Stimulated activated CD4-positive, alpha-beta T cell treated with anti-CD3 and anti-CD28 coated beads, TNF-alpha, amount 100 ng/mL, for 1 hour (primary cell): ENCODE data around the gene EP400.
"Not testable (repeated sequence)": the region's sequence is repeated elsewhere in the genome, so short reads cannot be mapped to it uniquely, and the experiment has no call there.

ENCODE experiments used
- DNase-seq, 3 donors: peaks; one replicate each; pipeline ENCODE4 v3.0.0-alpha.2; 2020; ENCODE audit warnings: low read depth in 3 of 3, low spot score in 1 of 3

Gene EP400

GRCh38 chr12:131948166-131948712 lies 1.5 kb upstream of the EP400 start:
- DNase-seq = no peak

GRCh38 chr12:131948713-131949430 lies 870 bp upstream of the EP400 start:
- DNase-seq = not testable (repeated sequence)

GRCh38 chr12:131950182-131950913 lies 606 bp downstream of the EP400 start:
- DNase-seq = peak in 1 of 3 donors; percentile 20

GRCh38 chr12:131953810-131954209 lies 4.1 kb downstream of the EP400 start:
- DNase-seq = not testable (repeated sequence)

- DNase-seq = not testable (repeated sequence)
These were observed 4.7 kb downstream of the EP400 start for GRCh38 chr12:131954460-131954859.

- DNase-seq = no peak
These were observed 9.4 kb downstream of the EP400 start for GRCh38 chr12:131959116-131959515.

GRCh38 chr12:131959641-131960589 lies 10.2 kb downstream of the EP400 start:
- DNase-seq = no peak

- DNase-seq = not testable (repeated sequence)
These were observed 11.0 kb downstream of the EP400 start for GRCh38 chr12:131960590-131961325.

- not testable (repeated sequence) for DNase-seq
These were observed 11.6 kb downstream of the EP400 start for GRCh38 chr12:131961328-131961727.

- no peak for DNase-seq
These were observed 12.3 kb downstream of the EP400 start for GRCh38 chr12:131962069-131962468.

GRCh38 chr12:131963381-131963780 lies 13.6 kb downstream of the EP400 start:
- no peak for DNase-seq

GRCh38 chr12:131965073-131965472 lies 15.3 kb downstream of the EP400 start:
- DNase-seq = no peak

- no peak for DNase-seq
These were observed 21.5 kb downstream of the EP400 start for GRCh38 chr12:131971226-131971625.

- DNase-seq = no peak
These were observed 25.5 kb downstream of the EP400 start for GRCh38 chr12:131975228-131975627.

GRCh38 chr12:131979606-131980005 lies 29.9 kb downstream of the EP400 start:
- no peak for DNase-seq

- no peak for DNase-seq
These were observed 30.5 kb downstream of the EP400 start for GRCh38 chr12:131980263-131980662.

- no peak for DNase-seq
These were observed 31.6 kb downstream of the EP400 start for GRCh38 chr12:131981388-131981787.

- no peak for DNase-seq
These were observed 32.3 kb downstream of the EP400 start for GRCh38 chr12:131982041-131982440.

- no peak for DNase-seq
These were observed 33.3 kb downstream of the EP400 start for GRCh38 chr12:131983026-131983425.

- DNase-seq = no peak
These were observed 33.8 kb downstream of the EP400 start for GRCh38 chr12:131983554-131983953.
